ENCODE data around the gene DYNLRB1. TPM values are rescaled to one million over a fixed set of nuclear protein-coding genes. Genes with fewer than 3 reads are reported as not detected.

The DYNLRB1 gene
- total and polyA plus RNA-seq, 4 donors, result 81.4 to 331 (median 231) TPM

DNA sequence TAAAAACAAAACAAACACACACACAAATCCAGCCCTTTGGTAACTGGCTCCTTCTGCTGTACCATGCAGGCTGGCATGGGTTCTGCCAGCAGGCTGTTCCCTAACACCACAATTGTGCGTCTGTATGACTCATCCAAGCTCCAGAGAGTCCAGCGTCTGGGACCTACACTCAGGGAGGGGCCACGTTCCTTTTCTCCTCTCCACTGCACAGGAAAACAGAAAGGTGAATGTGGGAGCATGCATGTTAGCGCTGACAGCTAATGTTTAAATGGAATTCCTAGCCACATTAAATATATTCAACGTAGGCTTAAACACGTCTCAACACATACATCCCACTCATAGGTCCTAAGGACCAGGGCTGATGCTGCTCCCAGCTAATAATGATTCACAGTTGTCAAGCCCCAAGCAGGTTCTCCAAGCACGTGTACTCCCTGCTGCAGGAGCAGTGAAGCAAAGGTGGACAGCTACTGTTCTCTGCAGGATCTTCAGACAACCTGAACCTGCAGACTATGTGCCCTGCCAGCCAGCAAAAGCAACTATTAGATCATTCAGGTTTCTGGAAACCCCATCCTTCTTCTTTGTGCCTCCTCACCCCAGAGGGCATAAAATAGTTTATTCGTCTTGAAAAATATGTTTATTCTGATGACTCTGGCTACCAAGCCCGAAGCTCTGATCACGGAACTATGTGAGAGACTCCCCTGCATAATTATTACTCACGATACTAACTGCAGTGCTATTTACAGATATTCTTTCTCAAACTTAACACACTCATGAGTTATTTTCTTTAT, 63.2 kb downstream of the DYNLRB1 start:
- 89% methylated on average over 4 of the region's 11 CpGs for WGBS (ENCODE audit: insufficient coverage)
- no peaks in the 10 kb centered on the region for H3K27me3 ChIP-seq (ENCODE audit: control insufficient read depth, insufficient read depth, low read length)
- peaks cover 9% of the 10 kb centered on the region for H3K4me1 ChIP-seq (ENCODE audit: control insufficient read depth, insufficient read depth, low read length)
- no peak overlapping the region for H3K4me3 ChIP-seq (ENCODE audit: low read depth, low read length)
- H3K9me3 ChIP-seq (ENCODE audit: control insufficient read depth, insufficient read depth, low read length), result no peaks in the 10 kb centered on the region
- DNase-seq (ENCODE audit: low read depth in 4 of 6, low spot score in 6 of 6), result peak in 1 of 6 donors; percentile 2
- H3K27ac ChIP-seq (ENCODE audit: low read depth, low read length), result no peak overlapping the region
- peaks cover 47% of the 10 kb centered on the region for H3K36me3 ChIP-seq (ENCODE audit: control insufficient read depth, insufficient read depth, low read length)

DNA sequence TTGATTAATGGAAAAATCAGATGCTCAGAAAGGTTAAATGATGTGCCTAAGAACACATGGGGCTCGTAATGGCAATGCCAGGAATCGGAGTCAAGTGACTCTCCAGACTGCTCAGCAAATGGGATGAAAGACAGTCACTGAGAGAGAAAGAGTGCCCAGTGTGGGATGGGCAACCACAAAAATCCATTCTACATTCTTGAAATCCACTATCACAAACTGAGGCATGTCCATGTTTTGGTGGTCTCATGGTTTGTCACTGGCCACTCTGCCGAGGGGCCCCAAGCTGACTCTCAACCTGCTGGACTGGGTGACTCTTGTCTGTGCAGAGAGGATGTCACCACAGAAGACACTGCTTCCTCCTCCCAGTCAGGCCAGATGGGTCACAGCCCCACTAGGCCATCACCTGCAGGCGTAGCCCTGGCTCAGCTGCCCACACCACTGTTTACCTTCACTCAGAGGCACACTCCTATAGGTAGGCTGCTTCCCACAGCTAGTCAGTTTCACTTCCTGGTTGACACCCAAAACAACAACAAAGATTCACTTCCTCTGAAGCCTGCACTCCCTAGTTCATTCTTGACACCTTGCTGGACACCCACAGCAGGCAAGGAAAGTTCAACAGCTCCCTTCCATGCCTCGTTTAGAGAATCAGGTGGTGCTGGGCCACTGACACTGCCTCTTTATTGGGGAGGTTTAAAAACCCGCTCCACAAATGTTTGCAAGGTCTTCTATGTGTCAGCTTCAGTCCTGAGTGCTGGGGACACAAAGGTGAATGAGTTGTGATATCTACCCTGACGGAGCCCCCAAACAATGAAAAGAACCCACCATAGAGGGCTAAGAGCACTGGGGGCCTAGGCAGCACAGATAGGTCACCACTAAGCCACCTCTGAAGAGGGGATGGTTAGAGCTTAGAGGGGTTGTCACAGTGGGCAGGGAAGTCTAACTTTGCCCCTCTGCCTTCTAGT, 64.0 kb downstream of the DYNLRB1 start:
- Histone ChIP-seq H3K4me1 (ENCODE audit: control insufficient read depth, insufficient read depth, low read length) (peaks cover 9% of the 10 kb centered on the region), H3K27ac (ENCODE audit: low read depth, low read length) (no peak overlapping the region), H3K36me3 (ENCODE audit: control insufficient read depth, insufficient read depth, low read length) (peaks cover 47% of the 10 kb centered on the region), H3K9me3 (ENCODE audit: control insufficient read depth, insufficient read depth, low read length) (no peaks in the 10 kb centered on the region), H3K4me3 (ENCODE audit: low read depth, low read length) (no peak overlapping the region), H3K27me3 (ENCODE audit: control insufficient read depth, insufficient read depth, low read length) (no peaks in the 10 kb centered on the region)
- DNase-seq (ENCODE audit: low read depth in 4 of 6, low spot score in 6 of 6), result no peak
- 99% methylated on average over 6 of the region's 7 CpGs for WGBS (ENCODE audit: insufficient coverage)

DNA sequence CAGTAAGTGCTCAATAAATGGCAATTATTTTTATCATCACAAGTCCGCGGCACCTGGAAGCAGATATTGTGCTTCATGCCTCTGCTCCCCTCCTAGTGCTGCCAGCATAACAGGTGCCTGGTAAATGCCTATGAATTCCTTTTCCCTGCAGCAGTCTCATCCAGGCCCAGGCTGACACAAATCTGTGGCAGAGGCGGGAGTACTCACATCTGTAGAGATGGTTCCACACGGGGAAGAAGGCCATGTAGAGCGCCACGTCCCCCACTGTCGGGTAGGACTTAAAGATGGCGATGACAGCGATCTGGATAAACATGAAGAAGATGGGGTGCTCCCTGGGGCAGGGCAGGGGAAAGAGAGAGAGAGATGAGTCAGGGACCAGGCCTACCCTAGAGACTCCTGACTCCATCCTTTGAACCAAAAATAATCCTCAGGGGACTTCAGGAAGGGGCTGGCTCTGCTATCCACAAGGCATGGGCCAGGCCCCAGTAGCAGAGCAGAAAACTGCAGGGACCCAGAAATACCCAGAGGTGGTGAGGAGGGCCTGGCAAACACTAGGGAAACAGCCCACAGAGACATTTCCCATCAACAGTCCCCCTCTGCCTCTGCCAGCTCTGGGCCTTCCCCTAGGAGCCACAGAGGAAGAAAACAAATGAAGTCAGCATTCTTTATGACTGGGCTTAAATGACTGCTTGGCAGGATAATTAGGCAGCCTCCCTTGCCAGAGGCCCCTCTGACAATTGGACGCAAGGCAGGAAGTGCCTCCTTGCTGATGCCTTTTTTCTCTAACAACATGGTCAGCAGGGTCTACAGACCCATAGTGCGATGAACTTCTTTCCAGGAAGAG, 65.3 kb downstream of the DYNLRB1 start:
- Histone ChIP-seq H3K36me3 (ENCODE audit: control insufficient read depth, insufficient read depth, low read length) (peaks cover 48% of the 10 kb centered on the region), H3K27ac (ENCODE audit: low read depth, low read length) (peak overlapping the region; percentile 83)
- peak in 5 of 6 donors; percentile 13 to 74 (median 28) for DNase-seq (ENCODE audit: low read depth in 4 of 6, low spot score in 6 of 6)

DNA sequence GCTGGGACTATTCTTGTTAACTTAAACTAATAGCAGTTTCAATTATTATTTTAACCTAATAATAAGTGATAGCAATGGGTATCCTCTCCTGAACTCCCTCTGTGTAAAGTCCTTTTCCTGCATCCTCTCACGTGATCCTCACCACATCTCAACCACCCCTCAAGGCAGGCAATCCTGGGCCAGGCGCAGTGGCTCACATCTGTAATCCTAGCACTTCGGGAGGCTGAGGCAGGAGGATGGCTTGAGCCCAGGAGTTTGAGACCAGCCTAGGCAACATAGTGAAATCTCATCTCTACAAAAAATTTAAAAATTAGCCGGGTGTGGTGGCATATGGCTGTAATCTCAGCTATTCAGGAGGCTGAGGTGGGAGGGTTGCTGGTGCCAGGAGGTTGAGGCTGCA, 66.0 kb downstream of the DYNLRB1 start:
- no peak for DNase-seq (ENCODE audit: low read depth in 4 of 6, low spot score in 6 of 6)
- Histone ChIP-seq H3K4me1 (ENCODE audit: control insufficient read depth, insufficient read depth, low read length) (peaks cover 9% of the 10 kb centered on the region), H3K27me3 (ENCODE audit: control insufficient read depth, insufficient read depth, low read length) (no peaks in the 10 kb centered on the region), H3K27ac (ENCODE audit: low read depth, low read length) (peak overlapping the region; percentile 83), H3K9me3 (ENCODE audit: control insufficient read depth, insufficient read depth, low read length) (no peaks in the 10 kb centered on the region), H3K4me3 (ENCODE audit: low read depth, low read length) (no peak overlapping the region), H3K36me3 (ENCODE audit: control insufficient read depth, insufficient read depth, low read length) (peaks cover 49% of the 10 kb centered on the region)
- WGBS (ENCODE audit: insufficient coverage), result 83% methylated on average over 2 of the region's 4 CpGs

More for the DNA sequence above, 65.3 kb downstream of the DYNLRB1 start:
- H3K4me1 ChIP-seq (ENCODE audit: control insufficient read depth, insufficient read depth, low read length), result peaks cover 9% of the 10 kb centered on the region
- 84% methylated on average over 8 of the region's 11 CpGs for WGBS (ENCODE audit: insufficient coverage)
- no peaks in the 10 kb centered on the region for H3K27me3 ChIP-seq (ENCODE audit: control insufficient read depth, insufficient read depth, low read length)
- no peaks in the 10 kb centered on the region for H3K9me3 ChIP-seq (ENCODE audit: control insufficient read depth, insufficient read depth, low read length)
- no peak overlapping the region for H3K4me3 ChIP-seq (ENCODE audit: low read depth, low read length)

DNA sequence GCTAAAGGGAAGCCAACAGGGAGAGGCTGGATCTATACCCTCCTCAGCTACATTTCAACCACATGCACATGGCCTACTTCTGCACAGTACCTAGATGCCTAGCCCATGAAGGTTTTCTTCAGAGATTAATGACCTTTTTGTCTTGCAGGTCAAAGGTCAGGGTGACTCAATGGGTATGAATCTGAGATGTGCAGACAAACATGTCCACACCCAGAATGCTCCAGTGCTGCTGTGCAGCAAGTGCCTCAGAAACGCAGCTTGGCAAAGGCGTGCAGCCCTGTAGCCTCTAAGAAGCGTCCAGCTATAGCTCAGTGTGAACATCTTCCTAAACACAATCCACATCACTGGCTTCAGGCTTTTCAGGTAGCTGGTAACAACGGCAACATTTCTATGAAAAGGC, 66.7 kb downstream of the DYNLRB1 start:
- Histone ChIP-seq H3K4me1 (ENCODE audit: control insufficient read depth, insufficient read depth, low read length) (peaks cover 9% of the 10 kb centered on the region), H3K36me3 (ENCODE audit: control insufficient read depth, insufficient read depth, low read length) (peaks cover 49% of the 10 kb centered on the region), H3K4me3 (ENCODE audit: low read depth, low read length) (no peak overlapping the region), H3K9me3 (ENCODE audit: control insufficient read depth, insufficient read depth, low read length) (no peaks in the 10 kb centered on the region), H3K27me3 (ENCODE audit: control insufficient read depth, insufficient read depth, low read length) (no peaks in the 10 kb centered on the region), H3K27ac (ENCODE audit: low read depth, low read length) (no peak overlapping the region)
- 90% methylated on average over 4 of the region's 4 CpGs for WGBS (ENCODE audit: insufficient coverage)
- no peak for DNase-seq (ENCODE audit: low read depth in 4 of 6, low spot score in 6 of 6)

DNA sequence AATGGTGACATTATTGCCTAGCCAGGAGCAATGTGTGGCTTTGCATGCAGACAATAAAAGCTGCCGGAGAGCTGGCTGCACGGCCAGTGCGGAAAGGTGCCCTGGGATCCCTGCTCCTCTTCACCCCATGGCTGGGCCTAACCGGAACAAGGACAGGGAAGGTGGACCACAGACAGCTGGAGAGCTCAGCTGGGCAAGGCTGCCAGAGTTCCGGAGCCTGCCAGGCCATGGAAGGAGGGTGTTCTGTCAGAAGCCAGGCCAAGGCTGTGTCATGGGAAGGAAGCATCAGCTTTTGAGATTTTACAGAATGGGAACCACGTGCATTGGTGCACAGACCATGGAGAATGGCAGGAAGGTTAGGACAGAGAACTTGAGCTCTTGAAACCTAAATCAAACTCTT, 67.3 kb downstream of the DYNLRB1 start:
- no peak for DNase-seq (ENCODE audit: low read depth in 4 of 6, low spot score in 6 of 6)
- 80% methylated on average over 5 of the region's 6 CpGs for WGBS (ENCODE audit: insufficient coverage)
- Histone ChIP-seq H3K4me3 (ENCODE audit: low read depth, low read length) (no peak overlapping the region), H3K36me3 (ENCODE audit: control insufficient read depth, insufficient read depth, low read length) (peaks cover 49% of the 10 kb centered on the region), H3K27me3 (ENCODE audit: control insufficient read depth, insufficient read depth, low read length) (no peaks in the 10 kb centered on the region), H3K9me3 (ENCODE audit: control insufficient read depth, insufficient read depth, low read length) (no peaks in the 10 kb centered on the region), H3K4me1 (ENCODE audit: control insufficient read depth, insufficient read depth, low read length) (peaks cover 9% of the 10 kb centered on the region), H3K27ac (ENCODE audit: low read depth, low read length) (no peak overlapping the region)

DNA sequence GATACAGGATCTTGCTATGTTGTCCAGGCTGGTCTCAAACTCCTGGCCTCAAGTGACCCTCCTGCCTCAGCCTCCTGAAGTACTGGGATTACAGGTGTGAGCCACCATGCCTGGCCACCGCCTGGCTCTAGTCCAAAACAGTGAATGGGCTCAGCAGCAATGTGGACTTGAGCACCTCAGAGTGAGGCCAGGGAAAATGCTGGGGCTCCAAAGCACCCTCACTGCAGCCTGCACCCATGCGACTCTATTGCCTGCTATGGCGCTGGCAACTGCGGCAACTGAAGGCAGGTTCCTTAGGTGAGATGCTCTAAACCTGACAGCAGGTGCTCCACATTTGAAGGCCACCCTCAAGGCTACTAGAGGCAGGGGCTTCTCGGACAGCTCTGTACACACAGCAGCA, 68.8 kb downstream of the DYNLRB1 start:
- Histone ChIP-seq H3K4me3 (ENCODE audit: low read depth, low read length) (no peak overlapping the region), H3K4me1 (ENCODE audit: control insufficient read depth, insufficient read depth, low read length) (peaks cover 9% of the 10 kb centered on the region), H3K27ac (ENCODE audit: low read depth, low read length) (no peak overlapping the region), H3K9me3 (ENCODE audit: control insufficient read depth, insufficient read depth, low read length) (no peaks in the 10 kb centered on the region), H3K27me3 (ENCODE audit: control insufficient read depth, insufficient read depth, low read length) (no peaks in the 10 kb centered on the region), H3K36me3 (ENCODE audit: control insufficient read depth, insufficient read depth, low read length) (peaks cover 42% of the 10 kb centered on the region)
- no peak for DNase-seq (ENCODE audit: low read depth in 4 of 6, low spot score in 6 of 6)
- WGBS (ENCODE audit: insufficient coverage), result 98% methylated on average over 4 of the region's 5 CpGs

DNA sequence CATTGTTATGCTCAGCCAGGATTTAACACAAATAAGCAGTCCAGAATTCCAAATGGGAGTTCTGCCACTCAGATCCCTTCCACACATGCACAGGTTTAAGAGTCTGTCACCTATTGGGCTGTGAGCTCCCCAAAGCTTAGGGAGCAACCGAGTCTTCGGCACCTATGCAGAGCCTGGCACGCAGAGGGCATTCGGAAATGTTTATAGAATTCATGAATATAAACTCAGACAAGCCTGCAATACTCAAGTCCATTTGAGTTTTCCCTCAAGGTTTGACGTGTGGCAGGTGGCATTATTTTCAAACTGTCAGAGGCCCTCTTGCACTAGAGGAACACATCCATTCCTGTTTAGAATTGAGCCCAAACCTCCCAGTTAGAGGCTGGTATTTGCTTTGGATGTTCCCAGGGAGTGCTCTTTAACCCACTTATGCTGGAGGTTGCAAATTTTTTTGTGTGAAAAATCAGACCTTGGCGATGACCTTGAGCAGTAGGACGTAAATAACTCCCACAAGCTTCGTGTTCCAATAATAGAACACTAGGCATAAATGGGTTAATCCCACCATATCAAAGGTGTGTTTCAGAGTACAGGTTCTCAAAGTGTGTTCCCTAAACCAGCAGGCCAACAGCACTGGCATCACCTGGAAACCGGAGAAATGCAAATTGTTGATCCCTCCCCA, 70.4 kb downstream of the DYNLRB1 start:
- no peak overlapping the region for H3K4me3 ChIP-seq (ENCODE audit: low read depth, low read length)
- DNase-seq (ENCODE audit: low read depth in 4 of 6, low spot score in 6 of 6), result no peak
- WGBS (ENCODE audit: insufficient coverage), result 92% methylated on average over 7 of the region's 9 CpGs
- H3K4me1 ChIP-seq (ENCODE audit: control insufficient read depth, insufficient read depth, low read length), result peaks cover 4% of the 10 kb centered on the region
- no peaks in the 10 kb centered on the region for H3K9me3 ChIP-seq (ENCODE audit: control insufficient read depth, insufficient read depth, low read length)
- no peaks in the 10 kb centered on the region for H3K27me3 ChIP-seq (ENCODE audit: control insufficient read depth, insufficient read depth, low read length)
- peaks cover 31% of the 10 kb centered on the region for H3K36me3 ChIP-seq (ENCODE audit: control insufficient read depth, insufficient read depth, low read length)
- no peak overlapping the region for H3K27ac ChIP-seq (ENCODE audit: low read depth, low read length)

Measured in spinal cord (tissue), 10 donors.